Measurements from ENCODE around the gene MIOS.

The MIOS gene

GRCh38 chr7:7618410-7618809 is 51.7 kb downstream of the MIOS start:
- no peak for DNase-seq (ENCODE audit: low read depth)
- TF ChIP-seq CTCF (IDR thresholded peaks at IDR 0.05; ENCODE audit: low read depth, low read length, missing control alignments) = no peak
- no peak overlapping the region for H3K4me3 ChIP-seq (ENCODE audit: low read depth, low read length)

DNA sequence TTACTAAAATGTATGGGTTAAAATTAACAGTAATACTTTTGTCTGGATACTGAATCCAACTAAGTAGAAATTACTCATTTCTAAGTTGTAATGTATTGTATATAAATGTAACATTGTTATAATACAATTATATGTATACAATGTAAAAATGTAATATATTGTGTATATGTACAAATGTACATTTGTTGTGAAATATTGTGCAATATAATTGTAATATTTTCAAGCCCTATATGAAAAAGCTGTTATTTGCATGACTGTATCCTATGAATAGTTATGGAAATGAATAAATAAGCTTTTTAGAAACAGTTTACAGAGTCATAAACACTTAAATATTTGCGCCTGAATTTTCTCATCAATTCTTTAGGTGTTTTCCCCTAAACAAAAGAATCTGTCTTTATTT is 53.6 kb downstream of the MIOS start:
- H3K4me3 ChIP-seq (ENCODE audit: low read depth, low read length) = no peak overlapping the region
- no peak for TF ChIP-seq CTCF (IDR thresholded peaks at IDR 0.05; ENCODE audit: low read depth, low read length, missing control alignments)
- no peak for DNase-seq (ENCODE audit: low read depth)

- no peak for DNase-seq (ENCODE audit: low read depth)
- TF ChIP-seq CTCF (IDR thresholded peaks at IDR 0.05; ENCODE audit: low read depth, low read length, missing control alignments) = no peak
- H3K4me3 ChIP-seq (ENCODE audit: low read depth, low read length) = no peak overlapping the region
Measured at GRCh38 chr7:7620644-7621210, 54.0 kb downstream of the MIOS start.

DNA sequence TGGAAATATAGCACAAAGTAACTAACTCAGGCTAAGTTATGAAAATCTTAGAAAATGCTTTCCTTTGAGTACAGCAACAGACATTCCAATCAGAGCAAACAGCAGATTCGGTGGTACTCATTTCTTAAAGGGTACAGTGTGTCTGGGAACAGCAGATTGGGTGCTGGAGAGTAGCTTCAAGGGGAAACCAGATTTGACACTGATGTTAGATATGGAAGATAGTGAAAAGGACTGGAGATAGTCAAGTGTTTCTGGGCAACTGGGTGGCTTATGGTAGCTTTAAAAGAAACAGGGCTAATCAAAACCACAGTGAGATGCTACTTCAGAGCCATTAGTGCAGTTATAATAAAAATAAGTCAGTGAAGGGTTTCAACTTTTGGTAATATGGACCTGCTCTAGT is 61.8 kb downstream of the MIOS start:
- no peak for TF ChIP-seq CTCF (IDR thresholded peaks at IDR 0.05; ENCODE audit: low read depth, low read length, missing control alignments)
- DNase-seq (ENCODE audit: low read depth) = no peak
- no peak overlapping the region for H3K4me3 ChIP-seq (ENCODE audit: low read depth, low read length)

DNA sequence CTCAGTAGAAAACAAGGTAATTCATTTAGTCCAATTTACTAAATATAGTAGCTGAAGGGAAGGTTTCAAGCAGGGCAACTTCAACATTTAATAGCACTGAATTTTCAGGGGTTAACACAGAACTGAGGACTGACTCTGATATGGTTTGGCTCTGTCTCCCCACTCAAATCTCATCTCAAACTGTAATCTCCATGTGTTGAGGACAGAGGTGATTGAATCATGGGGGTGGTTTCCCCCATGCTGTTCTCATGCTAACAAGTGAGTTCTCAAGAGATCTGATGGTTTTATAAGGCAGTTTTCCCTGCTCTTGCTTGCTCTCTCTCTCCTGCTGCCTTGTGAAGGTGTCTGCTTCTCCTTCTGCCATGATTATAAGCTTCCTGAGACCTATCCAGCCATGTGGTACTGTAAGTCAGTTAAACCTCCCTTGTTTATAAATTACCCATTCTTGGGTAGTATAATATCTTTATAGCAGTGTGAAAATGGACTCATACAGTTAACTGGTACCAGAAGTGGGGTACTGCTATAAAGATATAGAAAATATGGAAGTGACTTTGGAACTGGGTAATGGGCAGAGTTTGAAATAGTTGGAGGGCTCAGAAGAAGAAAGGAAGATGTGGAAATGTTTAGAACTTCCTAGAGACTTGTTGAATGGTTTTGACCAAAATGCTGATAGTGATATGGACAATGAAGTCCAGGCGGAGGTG is 64.1 kb downstream of the MIOS start:
- no peak for DNase-seq (ENCODE audit: low read depth)
- no peak for TF ChIP-seq CTCF (IDR thresholded peaks at IDR 0.05; ENCODE audit: low read depth, low read length, missing control alignments)
- no peak overlapping the region for H3K4me3 ChIP-seq (ENCODE audit: low read depth, low read length)

DNA sequence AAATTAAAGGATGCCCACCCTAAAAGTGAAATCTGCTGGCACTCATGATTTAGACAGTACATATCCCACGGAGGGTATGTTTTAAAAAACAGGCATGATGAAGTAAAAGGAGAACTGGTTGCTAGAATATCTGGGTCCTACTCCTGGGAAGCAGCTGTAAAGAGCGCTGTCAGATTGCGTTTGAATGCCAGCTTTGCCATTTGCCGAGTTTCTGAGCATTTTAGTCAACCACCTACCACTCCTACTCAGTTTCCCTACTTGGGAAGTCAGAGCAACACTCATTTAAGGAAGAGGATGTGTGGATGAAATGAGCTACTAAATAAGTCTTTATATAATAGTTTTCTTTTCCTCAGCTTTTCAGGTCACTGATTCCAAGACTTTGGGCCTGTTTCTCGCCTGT is 72.7 kb downstream of the MIOS start:
- H3K4me3 ChIP-seq (ENCODE audit: low read depth, low read length) = peak overlapping the region; percentile 98
- no peak for TF ChIP-seq CTCF (IDR thresholded peaks at IDR 0.05; ENCODE audit: low read depth, low read length, missing control alignments)
- DNase-seq (ENCODE audit: low read depth) = no peak

DNA sequence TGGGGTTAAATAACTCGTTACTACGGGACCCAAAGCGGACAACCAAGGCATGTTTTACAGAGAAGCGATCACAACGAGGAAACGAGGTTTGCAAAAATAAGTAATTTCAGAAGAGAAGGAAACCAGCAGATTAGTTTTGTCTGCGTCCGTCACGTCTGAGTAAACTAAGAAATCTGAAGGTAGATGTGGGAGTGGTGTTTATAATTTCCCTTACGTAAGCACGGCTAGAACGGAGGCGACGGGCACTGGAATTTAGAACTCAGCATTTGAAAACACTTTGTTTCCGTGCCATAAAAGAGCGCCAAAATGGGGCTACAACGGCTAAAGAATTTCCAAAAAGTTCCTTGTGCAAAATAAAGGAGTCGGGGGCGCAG is 73.2 kb downstream of the MIOS start:
- no peak for TF ChIP-seq CTCF (IDR thresholded peaks at IDR 0.05; ENCODE audit: low read depth, low read length, missing control alignments)
- peak; percentile 31 for DNase-seq (ENCODE audit: low read depth)
- H3K4me3 ChIP-seq (ENCODE audit: low read depth, low read length) = peak overlapping the region; percentile 98

All from GM12864 (cell line).